Fibroblast of lung (primary cell): ENCODE results near the gene IRF5.

ENCODE experiments used
- CTCF ChIP-seq, 2 donors: IDR thresholded peaks in 1 of 2; conservative IDR thresholded peaks in 1 of 2; 1 replicate in 1 of 2; 2 replicates in 1 of 2; pipeline ENCODE4 v1.5.1; 2011 to 2012; ENCODE audit warnings: low read length in 2 of 2, control low read depth in 1 of 2, inconsistent platforms in 1 of 2, low read depth in 1 of 2, mild to moderate bottlenecking in 1 of 2
- EZH2 ChIP-seq: IDR thresholded peaks from 2 replicates; pipeline ENCODE4 v1.5.1; 2012; ENCODE audit warnings: low read length, control low read depth, mild to moderate bottlenecking; ENCODE audit errors: missing control alignments

GRCh38 chr7:128939861-128940410 lies 2.2 kb downstream of the IRF5 start:
- TF ChIP-seq CTCF (conservative IDR thresholded peaks at IDR 0.05 in 1 of 2, IDR thresholded peaks at IDR 0.05 in 1 of 2; ENCODE audit: low read depth in 1 of 2, low read length in 2 of 2) (no peak), EZH2 (no peak)
